Transverse colon (tissue), 3 donors: ENCODE measurements around the gene MAL.

Source experiments
- EP300 ChIP-seq: sonication (generic); formaldehyde crosslinking; IDR thresholded peaks from one replicate; pipeline ENCODE4 v1.6.1; 2017; ENCODE audit warnings: antibody characterized with exemption, low read depth
- POLR2A ChIP-seq: fragments of 450-650 bp; IDR thresholded peaks from one replicate; pipeline ENCODE4 v1.6.1; 2016; ENCODE audit warnings: antibody characterized with exemption, mild to moderate bottlenecking, moderate library complexity
- TF ChIP-seq, protein P1 (sequence below), 5 experiments: fragments of 200-600 bp in 3 of 5; fragments of 450-650 bp in 2 of 5; sonication (generic) in 3 of 5; IDR thresholded peaks; 1 replicate in 2 of 5; 2 replicates in 3 of 5; pipeline ENCODE4 v1.5.1; 2016 to 2017; ENCODE audit warnings: antibody characterized with exemption in 5 of 5, inconsistent platforms in 3 of 5, mild to moderate bottlenecking in 2 of 5, moderate library complexity in 1 of 5

DNA sequence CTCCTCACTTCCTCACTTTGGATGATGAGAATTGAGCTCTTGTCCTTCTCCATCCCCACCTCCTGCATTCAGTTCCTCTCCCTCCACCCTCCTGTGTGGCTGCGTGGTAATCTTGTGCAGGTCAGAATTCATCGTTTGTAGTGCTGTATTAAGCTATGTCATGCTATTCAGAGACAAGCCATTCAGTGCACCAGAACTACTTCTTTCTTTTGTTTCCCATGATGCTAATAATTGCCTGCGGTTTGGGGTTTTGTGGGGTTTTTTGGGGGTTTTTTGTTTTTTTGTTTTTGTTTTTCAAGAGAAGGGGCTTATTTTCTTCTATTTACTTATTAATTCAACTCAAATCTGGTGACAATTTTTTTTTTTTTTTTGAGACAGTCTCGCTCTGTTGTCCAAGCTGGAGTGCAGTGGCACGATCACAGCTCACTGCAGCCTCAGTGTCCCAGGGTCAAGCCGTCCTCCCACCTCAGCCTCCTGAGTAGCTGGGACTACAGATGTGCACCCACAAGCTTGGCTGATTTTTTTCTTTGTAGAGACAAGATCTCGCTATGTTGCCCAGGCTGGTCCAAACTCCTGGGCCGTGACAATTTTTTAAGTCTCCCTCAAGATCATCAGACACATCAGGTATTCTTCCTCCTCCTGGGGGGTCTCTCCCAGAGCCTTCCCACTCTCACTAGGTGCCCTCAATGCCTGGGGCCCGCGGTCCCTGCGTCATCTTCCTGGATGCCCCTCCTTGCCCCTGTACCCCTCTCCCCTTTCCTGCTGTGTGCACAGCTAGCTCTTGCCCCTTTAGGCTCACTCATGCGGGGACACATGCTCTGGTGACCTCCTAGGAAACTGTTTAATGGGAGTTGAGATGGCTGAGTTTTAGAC is 37.8 kb downstream of the MAL start:
- TF ChIP-seq, protein P1, sequence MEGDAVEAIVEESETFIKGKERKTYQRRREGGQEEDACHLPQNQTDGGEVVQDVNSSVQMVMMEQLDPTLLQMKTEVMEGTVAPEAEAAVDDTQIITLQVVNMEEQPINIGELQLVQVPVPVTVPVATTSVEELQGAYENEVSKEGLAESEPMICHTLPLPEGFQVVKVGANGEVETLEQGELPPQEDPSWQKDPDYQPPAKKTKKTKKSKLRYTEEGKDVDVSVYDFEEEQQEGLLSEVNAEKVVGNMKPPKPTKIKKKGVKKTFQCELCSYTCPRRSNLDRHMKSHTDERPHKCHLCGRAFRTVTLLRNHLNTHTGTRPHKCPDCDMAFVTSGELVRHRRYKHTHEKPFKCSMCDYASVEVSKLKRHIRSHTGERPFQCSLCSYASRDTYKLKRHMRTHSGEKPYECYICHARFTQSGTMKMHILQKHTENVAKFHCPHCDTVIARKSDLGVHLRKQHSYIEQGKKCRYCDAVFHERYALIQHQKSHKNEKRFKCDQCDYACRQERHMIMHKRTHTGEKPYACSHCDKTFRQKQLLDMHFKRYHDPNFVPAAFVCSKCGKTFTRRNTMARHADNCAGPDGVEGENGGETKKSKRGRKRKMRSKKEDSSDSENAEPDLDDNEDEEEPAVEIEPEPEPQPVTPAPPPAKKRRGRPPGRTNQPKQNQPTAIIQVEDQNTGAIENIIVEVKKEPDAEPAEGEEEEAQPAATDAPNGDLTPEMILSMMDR (IDR thresholded peaks at IDR 0.05) = no peak
- no peak for TF ChIP-seq POLR2A
- TF ChIP-seq EP300 = no peak
